T-helper 1 cell treated with Interleukin-12 subunit alpha and Interleukin-12 subunit beta and Interleukin-4 antibody, amounts not matched to agents 30 μg/mL and 1 μg/mL, for 36 hours (primary cell): ENCODE results near the gene STK38.

Experiments
- H3K27ac Mint-ChIP-seq: one replicate; pipeline ENCODE4 v1.8.0; 2021; ENCODE audit warnings: mild to moderate bottlenecking, mixed read lengths
- H3K27me3 Mint-ChIP-seq: one replicate; pipeline ENCODE4 v1.8.0; 2021; ENCODE audit warnings: low read depth, mixed read lengths
- H3K36me3 Mint-ChIP-seq: one replicate; pipeline ENCODE4 v1.8.0; 2021; ENCODE audit warnings: low read depth, mixed read lengths
- H3K4me1 Mint-ChIP-seq: one replicate; pipeline ENCODE4 v1.8.0; 2021; ENCODE audit warnings: low read depth, mixed read lengths
- H3K4me3 Mint-ChIP-seq: one replicate; pipeline ENCODE4 v1.8.0; 2021; ENCODE audit warnings: mild to moderate bottlenecking, moderate library complexity, mixed read lengths
- H3K9me3 Mint-ChIP-seq: one replicate; pipeline ENCODE4 v1.8.0; 2021; ENCODE audit warnings: mixed read lengths

Gene STK38

DNA sequence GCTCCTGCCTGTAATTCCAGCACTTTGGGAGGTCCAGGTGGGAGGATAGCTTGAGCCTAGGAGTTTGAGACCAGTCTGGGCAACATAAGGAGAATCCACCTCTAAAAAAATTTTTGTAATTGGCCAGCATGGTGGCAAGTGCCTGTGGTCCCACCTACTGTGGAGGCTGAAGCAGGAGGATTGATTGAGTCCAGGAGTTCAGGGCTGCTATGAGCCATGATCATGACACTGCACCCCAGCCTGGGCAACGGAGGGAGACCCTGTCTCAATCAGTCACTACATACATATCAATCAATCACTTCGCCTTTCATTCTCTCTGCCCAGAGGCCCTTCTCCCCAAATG lies 1.1 kb upstream of the STK38 start:
- H3K4me1 Mint-ChIP-seq: peaks cover 36% of the 10 kb centered on the region
- peak overlapping the region; percentile 15 for H3K4me3 Mint-ChIP-seq
- no peaks in the 10 kb centered on the region for H3K9me3 Mint-ChIP-seq
- H3K27me3 Mint-ChIP-seq: no peaks in the 10 kb centered on the region
- H3K36me3 Mint-ChIP-seq: peaks cover 19% of the 10 kb centered on the region
- H3K27ac Mint-ChIP-seq: peak overlapping the region; percentile 51

DNA sequence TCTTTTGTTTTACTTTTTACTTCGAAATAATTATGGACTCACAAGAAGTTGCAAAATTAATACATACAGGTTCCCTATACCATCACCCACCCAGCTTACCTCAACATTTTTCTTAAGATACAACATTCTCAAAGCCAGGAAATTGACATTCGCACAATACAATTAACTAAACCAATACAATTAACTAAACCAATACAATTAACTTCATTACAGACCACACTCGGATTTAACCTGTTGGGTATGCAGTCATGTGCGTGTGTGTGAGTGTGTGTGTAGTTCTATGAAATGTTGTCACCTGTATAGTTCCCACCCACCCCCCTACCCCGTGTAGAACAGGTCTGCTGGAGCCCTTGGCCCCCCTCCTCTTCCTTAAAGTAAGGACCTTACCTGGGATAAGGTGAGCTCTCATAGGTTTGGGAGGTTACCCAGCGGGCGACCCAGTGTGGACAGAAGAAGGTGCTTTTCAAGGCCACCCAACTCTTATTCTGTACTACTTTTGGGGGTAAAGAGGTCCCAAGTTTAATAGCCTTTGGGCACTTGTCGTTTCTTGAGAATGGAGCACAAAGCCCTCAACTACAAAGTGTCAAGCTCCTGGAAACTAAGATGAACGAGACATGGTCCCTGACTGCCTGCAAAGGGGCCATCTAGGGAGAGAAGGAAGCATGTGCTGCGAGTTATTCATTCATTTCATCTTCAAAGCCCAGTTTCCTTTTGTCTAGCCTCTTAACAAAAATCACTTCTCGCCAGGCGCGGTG lies 544 bp upstream of the STK38 start:
- Mint-ChIP-seq H3K4me3 (peak overlapping the region; percentile 99), H3K9me3 (no peaks in the 10 kb centered on the region), H3K27ac (peak overlapping the region; percentile 90), H3K27me3 (no peaks in the 10 kb centered on the region), H3K36me3 (peaks cover 22% of the 10 kb centered on the region), H3K4me1 (peaks cover 39% of the 10 kb centered on the region)

DNA sequence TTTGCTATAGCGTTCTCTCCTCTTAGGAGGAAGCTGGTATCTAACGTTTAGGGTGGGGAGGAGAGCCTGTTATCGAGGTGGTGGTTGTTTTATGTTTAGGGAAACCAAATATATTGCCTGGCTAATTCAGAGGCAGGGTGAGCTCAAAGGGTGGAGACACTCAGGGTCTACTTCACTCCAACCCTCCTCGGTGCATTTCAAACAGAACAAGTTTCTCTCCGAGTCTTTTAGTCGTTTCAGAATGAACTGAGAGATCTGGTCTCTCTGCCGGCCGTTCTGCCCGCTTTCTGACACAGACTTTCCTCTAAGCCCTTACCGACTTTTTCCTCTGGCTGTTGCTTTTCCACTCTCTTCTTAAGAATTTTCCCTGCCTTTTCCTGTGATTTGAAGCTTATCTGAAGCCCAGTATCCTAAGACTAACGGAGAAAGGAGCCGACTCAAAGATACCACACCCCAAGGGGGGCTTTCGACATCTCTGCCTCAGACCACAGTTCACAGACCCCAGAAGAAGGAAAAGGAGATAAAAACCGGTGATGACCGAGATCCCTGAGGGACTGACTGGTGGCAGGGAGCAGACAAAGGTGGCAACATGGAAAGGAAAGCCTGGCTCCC lies 865 bp downstream of the STK38 start:
- H3K4me3 Mint-ChIP-seq: peak overlapping the region; percentile 99
- H3K9me3 Mint-ChIP-seq: no peaks in the 10 kb centered on the region
- peaks cover 45% of the 10 kb centered on the region for H3K4me1 Mint-ChIP-seq
- no peaks in the 10 kb centered on the region for H3K27me3 Mint-ChIP-seq
- peaks cover 25% of the 10 kb centered on the region for H3K36me3 Mint-ChIP-seq
- peak overlapping the region; percentile 97 for H3K27ac Mint-ChIP-seq

DNA sequence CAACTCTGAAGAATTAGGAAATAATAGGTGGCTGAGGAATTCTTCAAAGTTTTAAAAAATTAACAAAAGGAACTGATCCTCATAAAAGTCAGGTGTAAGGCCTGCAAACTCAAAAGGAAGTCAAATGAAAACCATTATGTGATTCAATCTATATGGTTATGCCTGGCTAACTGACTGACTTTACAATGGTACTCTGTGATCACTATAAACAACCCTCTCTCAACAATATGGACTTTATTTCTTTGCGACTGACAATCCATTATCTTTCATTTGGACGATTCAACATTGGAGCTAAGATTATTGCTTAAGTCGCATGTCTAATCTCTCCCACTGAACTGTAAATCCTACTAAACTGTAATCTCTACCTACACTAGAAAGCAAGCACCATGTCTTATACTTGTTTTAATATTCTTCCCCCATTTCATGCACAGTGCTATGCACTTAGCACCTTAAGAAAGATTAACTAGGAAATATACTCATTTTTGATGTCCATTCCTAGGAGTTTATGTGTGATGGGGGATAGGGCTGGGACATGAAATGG lies 1.4 kb downstream of the STK38 start:
- peaks cover 50% of the 10 kb centered on the region for H3K4me1 Mint-ChIP-seq
- H3K4me3 Mint-ChIP-seq: peak overlapping the region; percentile 99
- H3K27me3 Mint-ChIP-seq: no peaks in the 10 kb centered on the region
- peaks cover 27% of the 10 kb centered on the region for H3K36me3 Mint-ChIP-seq
- H3K27ac Mint-ChIP-seq: peak overlapping the region; percentile 97
- H3K9me3 Mint-ChIP-seq: no peaks in the 10 kb centered on the region

DNA sequence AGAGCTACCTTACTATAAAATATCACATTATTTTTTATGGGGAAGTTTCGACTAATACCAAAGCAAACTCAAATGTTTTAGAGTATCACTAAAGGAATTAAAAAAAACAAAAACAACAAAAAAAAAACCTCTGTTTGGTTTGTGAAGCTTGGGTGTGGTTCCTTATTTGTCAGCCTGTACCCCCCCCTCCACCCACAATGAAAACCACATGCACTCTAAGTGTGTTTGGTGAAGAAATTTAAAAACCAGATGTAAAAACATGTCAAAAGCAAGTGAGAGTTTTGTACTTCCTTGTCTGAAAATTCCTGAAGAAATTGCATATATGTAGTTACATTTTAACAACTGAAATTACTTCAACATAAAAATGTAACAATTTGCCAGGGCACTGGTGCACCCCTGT lies 3.1 kb downstream of the STK38 start:
- H3K4me1 Mint-ChIP-seq: peaks cover 56% of the 10 kb centered on the region
- H3K9me3 Mint-ChIP-seq: no peaks in the 10 kb centered on the region
- H3K4me3 Mint-ChIP-seq: peak overlapping the region; percentile 91
- H3K36me3 Mint-ChIP-seq: peaks cover 37% of the 10 kb centered on the region
- H3K27ac Mint-ChIP-seq: peak overlapping the region; percentile 91
- H3K27me3 Mint-ChIP-seq: no peaks in the 10 kb centered on the region

DNA sequence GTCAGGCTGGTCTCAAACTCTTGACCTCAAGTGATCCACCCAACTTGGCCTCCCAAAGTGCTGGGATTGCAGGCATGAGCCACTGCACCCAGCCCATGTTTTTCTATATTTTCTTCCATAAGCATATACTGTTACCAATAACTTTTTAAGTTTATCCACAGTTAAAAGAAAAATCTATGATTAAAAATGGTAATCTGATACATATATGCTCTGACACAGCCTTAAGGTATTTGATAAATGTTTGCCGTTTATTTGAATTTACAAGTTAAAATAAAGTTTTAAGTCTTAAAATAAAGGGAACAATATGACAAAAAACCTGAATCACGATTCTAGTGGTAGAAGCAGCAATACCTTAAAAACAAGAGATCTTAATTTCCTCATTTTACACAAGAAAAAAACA lies 5.2 kb downstream of the STK38 start:
- Mint-ChIP-seq H3K4me1 (peaks cover 45% of the 10 kb centered on the region), H3K27me3 (no peaks in the 10 kb centered on the region), H3K27ac (peak overlapping the region; percentile 36), H3K36me3 (peaks cover 44% of the 10 kb centered on the region), H3K4me3 (peak overlapping the region; percentile 14), H3K9me3 (no peaks in the 10 kb centered on the region)

DNA sequence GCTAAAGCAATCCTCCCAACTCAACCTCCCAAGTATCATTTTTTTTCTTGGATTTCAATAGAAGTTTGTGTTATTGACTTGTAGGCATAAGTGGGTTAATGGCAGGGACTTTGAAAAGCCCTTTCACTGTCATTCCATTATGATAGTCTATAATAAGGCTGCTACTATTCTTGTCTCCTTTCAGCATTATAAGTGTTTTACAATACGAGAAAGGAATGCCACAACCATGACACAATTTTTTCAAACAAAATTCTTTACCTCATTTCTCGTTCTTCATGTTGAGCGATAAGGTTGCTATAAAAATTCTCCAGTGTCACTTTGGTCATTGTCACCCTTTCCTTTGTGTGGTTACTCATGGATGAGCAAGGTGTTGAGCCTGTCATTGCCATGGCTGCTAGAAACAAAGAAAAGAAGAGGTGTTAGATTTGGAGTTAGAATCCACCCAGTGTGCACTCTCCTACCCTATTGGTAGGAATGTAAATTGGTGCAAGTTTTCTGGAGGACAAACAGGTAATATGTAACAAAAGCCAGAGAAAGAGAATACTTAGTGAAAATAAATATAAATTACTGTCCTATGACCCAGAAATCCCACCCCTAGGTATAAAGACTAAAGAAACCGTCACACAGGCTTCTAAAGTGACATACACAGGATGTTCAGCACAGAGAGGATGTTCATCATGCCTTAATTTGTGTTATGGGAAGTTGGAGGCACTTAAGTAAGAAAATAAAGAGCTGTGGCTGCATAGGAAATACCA lies 7.3 kb downstream of the STK38 start:
- Mint-ChIP-seq H3K27ac (peak overlapping the region; percentile 91), H3K9me3 (no peaks in the 10 kb centered on the region), H3K36me3 (peaks cover 49% of the 10 kb centered on the region), H3K4me1 (peaks cover 47% of the 10 kb centered on the region), H3K4me3 (peak overlapping the region; percentile 34), H3K27me3 (no peaks in the 10 kb centered on the region)

- H3K9me3 Mint-ChIP-seq: no peaks in the 10 kb centered on the region
- H3K27me3 Mint-ChIP-seq: no peaks in the 10 kb centered on the region
- H3K27ac Mint-ChIP-seq: no peak overlapping the region
- peaks cover 52% of the 10 kb centered on the region for H3K36me3 Mint-ChIP-seq
- H3K4me3 Mint-ChIP-seq: no peak overlapping the region
- peaks cover 34% of the 10 kb centered on the region for H3K4me1 Mint-ChIP-seq
Measured at GRCh38 chr6:36536873-36537547, 10.3 kb downstream of the STK38 start.

GRCh38 chr6:36533321-36533720 lies 14.0 kb downstream of the STK38 start:
- no peak overlapping the region for H3K4me3 Mint-ChIP-seq
- peaks cover 57% of the 10 kb centered on the region for H3K36me3 Mint-ChIP-seq
- H3K9me3 Mint-ChIP-seq: no peaks in the 10 kb centered on the region
- H3K27me3 Mint-ChIP-seq: no peaks in the 10 kb centered on the region
- peaks cover 31% of the 10 kb centered on the region for H3K4me1 Mint-ChIP-seq
- no peak overlapping the region for H3K27ac Mint-ChIP-seq

GRCh38 chr6:36526066-36526465 lies 21.2 kb downstream of the STK38 start:
- Mint-ChIP-seq H3K27ac (no peak overlapping the region), H3K9me3 (no peaks in the 10 kb centered on the region), H3K4me1 (peaks cover 29% of the 10 kb centered on the region), H3K4me3 (no peak overlapping the region), H3K27me3 (no peaks in the 10 kb centered on the region), H3K36me3 (peaks cover 50% of the 10 kb centered on the region)

- Mint-ChIP-seq H3K4me3 (no peak overlapping the region), H3K36me3 (peaks cover 53% of the 10 kb centered on the region)
Measured at GRCh38 chr6:36525346-36525745, 21.9 kb downstream of the STK38 start.

DNA sequence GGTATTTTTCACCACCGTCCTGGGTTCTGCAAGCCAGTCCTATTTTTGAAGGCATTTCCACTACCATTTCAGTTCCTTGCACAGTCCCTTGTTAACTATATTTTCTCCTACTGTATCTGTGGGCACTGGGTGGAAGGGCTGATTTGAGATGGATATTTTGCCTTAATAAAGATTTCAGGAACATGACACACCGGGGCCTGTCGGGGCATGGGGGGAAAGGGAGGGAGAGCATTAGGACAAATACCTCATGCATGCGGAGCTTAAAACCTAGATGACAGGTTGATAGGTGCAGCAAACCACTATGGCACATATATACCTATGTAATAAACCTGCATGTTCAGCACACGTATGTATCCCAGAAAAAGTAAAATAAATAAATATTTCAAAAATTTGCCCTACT lies 22.4 kb downstream of the STK38 start:
- no peak overlapping the region for H3K4me3 Mint-ChIP-seq
- peaks cover 57% of the 10 kb centered on the region for H3K36me3 Mint-ChIP-seq
- H3K4me1 Mint-ChIP-seq: peaks cover 33% of the 10 kb centered on the region

More at GRCh38 chr6:36525346-36525745, 21.9 kb downstream of the STK38 start:
- Mint-ChIP-seq H3K27ac (peak overlapping the region; percentile 45), H3K9me3 (no peaks in the 10 kb centered on the region), H3K27me3 (no peaks in the 10 kb centered on the region), H3K4me1 (peaks cover 29% of the 10 kb centered on the region)

DNA sequence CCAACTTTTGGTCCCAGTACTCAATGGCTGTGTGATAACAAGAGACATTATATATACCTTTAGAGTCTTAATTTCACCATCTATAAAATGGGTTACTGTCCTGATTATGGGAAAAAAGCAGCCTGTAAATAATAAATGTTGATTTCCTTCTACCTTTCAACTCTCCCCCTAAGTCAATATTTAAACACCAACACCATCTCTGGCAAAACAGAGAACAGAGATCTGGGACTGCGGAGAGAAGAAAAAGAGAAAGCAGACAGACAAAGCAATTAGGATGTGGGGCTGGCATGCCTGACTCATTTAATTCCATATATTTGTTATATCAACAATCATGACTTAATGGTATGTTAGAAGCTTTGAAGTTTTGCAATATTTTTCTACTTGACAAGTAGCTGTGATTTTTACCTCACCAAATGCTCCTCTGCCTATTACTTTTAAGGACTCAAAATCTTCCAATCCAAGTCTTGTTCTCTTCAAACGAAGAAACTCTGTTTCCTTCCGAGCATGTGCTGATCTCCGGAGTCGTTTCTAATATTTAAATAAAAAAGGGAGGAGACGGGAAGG lies 23.3 kb downstream of the STK38 start:
- Mint-ChIP-seq H3K27ac (no peak overlapping the region), H3K4me1 (peaks cover 33% of the 10 kb centered on the region), H3K36me3 (peaks cover 57% of the 10 kb centered on the region)

More for the DNA sequence above, 22.4 kb downstream of the STK38 start:
- Mint-ChIP-seq H3K27ac (no peak overlapping the region), H3K9me3 (no peaks in the 10 kb centered on the region), H3K27me3 (no peaks in the 10 kb centered on the region)

GRCh38 chr6:36523451-36523850 lies 23.8 kb downstream of the STK38 start:
- peaks cover 33% of the 10 kb centered on the region for H3K4me1 Mint-ChIP-seq
- H3K9me3 Mint-ChIP-seq: no peaks in the 10 kb centered on the region
- no peak overlapping the region for H3K27ac Mint-ChIP-seq
- no peaks in the 10 kb centered on the region for H3K27me3 Mint-ChIP-seq
- H3K36me3 Mint-ChIP-seq: peaks cover 60% of the 10 kb centered on the region
- H3K4me3 Mint-ChIP-seq: no peak overlapping the region

More for the DNA sequence above, 23.3 kb downstream of the STK38 start:
- Mint-ChIP-seq H3K9me3 (no peaks in the 10 kb centered on the region), H3K27me3 (no peaks in the 10 kb centered on the region), H3K4me3 (no peak overlapping the region)
